HepG2 (cell line): ENCODE measurements around the gene CDKN3. TPM values are rescaled to one million over a fixed set of nuclear protein-coding genes. Genes with fewer than 3 reads are reported as not detected.
A peak's percentile ranks its signal among the peaks of the same experiment; 100 is the strongest.

Source experiments
- FOXA3 ChIP-seq: IDR thresholded peaks from 2 replicates; pipeline ENCODE4 v1.6.1; 2016; ENCODE audit warnings: missing genetic modification reagents, missing compliant biosample characterization
- KDM5A ChIP-seq: fragments of 200-600 bp; sonication (generic); IDR thresholded peaks from 2 replicates; pipeline ENCODE4 v1.7.0; 2018; ENCODE audit warnings: antibody characterized with exemption, mild to moderate bottlenecking, low read length, borderline replicate concordance
- MAFF ChIP-seq: IDR thresholded peaks from 2 replicates; pipeline ENCODE4 v1.6.1; 2011; ENCODE audit warnings: low read depth, low read length, improper control_type of control experiment
- MXD4 ChIP-seq: IDR thresholded peaks from 2 replicates; pipeline ENCODE4 v1.6.1; 2016; ENCODE audit warnings: mild to moderate bottlenecking, missing biosample characterization, missing genetic modification reagents
- MXI1 ChIP-seq: IDR thresholded peaks from 3 replicates; pipeline ENCODE4 v1.6.1; 2012; ENCODE audit warnings: low read depth, low read length, inconsistent platforms, borderline replicate concordance
- NFATC3 ChIP-seq: sonication (generic); formaldehyde crosslinking; IDR thresholded peaks from 2 replicates; pipeline ENCODE4 v1.5.1; 2020; ENCODE audit warnings: mild to moderate bottlenecking, missing genetic modification reagents
- TSC22D2 ChIP-seq: sonication (generic); formaldehyde crosslinking; IDR thresholded peaks from 2 replicates; pipeline ENCODE4 v1.5.1; 2020; ENCODE audit warnings: missing genetic modification reagents, mild to moderate bottlenecking, borderline replicate concordance
- ZKSCAN5 ChIP-seq: sonication (generic); formaldehyde crosslinking; IDR thresholded peaks from 2 replicates; pipeline ENCODE4 v1.5.1; 2020; ENCODE audit warnings: mild to moderate bottlenecking, missing genetic modification reagents
- ZNF143 ChIP-seq: sonication (generic); formaldehyde crosslinking; IDR thresholded peaks from 2 replicates; pipeline ENCODE4 v1.4.0; 2020; ENCODE audit warnings: missing genetic modification reagents
- ZNF224 ChIP-seq: sonication (generic); formaldehyde crosslinking; IDR thresholded peaks from 2 replicates; pipeline ENCODE4 v1.5.0; 2020; ENCODE audit warnings: mild to moderate bottlenecking, missing genetic modification reagents
- ZNF317 ChIP-seq: sonication (generic); formaldehyde crosslinking; IDR thresholded peaks from 2 replicates; pipeline ENCODE4 v1.5.0; 2020; ENCODE audit warnings: mild to moderate bottlenecking, missing genetic modification reagents
- ZSCAN29 ChIP-seq: sonication (generic); formaldehyde crosslinking; conservative IDR thresholded peaks from 2 replicates; pipeline ENCODE4 v1.4.0; 2020; ENCODE audit warnings: mild to moderate bottlenecking, missing genetic modification reagents
- polyA plus RNA-seq, 8 experiments: library from polyadenylated mRNA; depleted of rRNA in 3 of 8; stranded (reverse) in 7 of 8; unstranded in 1 of 8; fragments of >200 nt; fragmentation: Illumina TruSeq in 4 of 8; extraction: Trizol in 4 of 8; gene quantifications; 2 replicates each; pipeline versions ENCODE4 v1.2.1 to v1.2.3, GENCODE V29; 2011 to 2016; ENCODE audit warnings: low read depth in 4 of 8, missing spikeins in 1 of 8, mixed read lengths in 1 of 8; ENCODE audit not compliant: insufficient read depth in 1 of 8
- total RNA-seq, 5 experiments: library from RNA; depleted of rRNA; stranded (reverse); fragments of >200 nt; fragmentation: Illumina TruSeq; extraction: Trizol; gene quantifications; 2 replicates each; pipeline ENCODE4 v1.2.3, GENCODE V29; 2016; ENCODE audit warnings: low read depth in 1 of 5
- TF ChIP-seq, protein P1 (sequence below): sonication (generic); formaldehyde crosslinking; IDR thresholded peaks from 2 replicates; pipeline ENCODE4 v1.4.0; 2020; ENCODE audit warnings: missing genetic modification reagents, mild to moderate bottlenecking, borderline replicate concordance
- TF ChIP-seq, protein P2 (sequence below): sonication (generic); formaldehyde crosslinking; IDR thresholded peaks from 2 replicates; pipeline ENCODE4 v1.4.0; 2020; ENCODE audit warnings: mild to moderate bottlenecking, missing genetic modification reagents
- TF ChIP-seq, protein P3 (sequence below): sonication (generic); formaldehyde crosslinking; IDR thresholded peaks from 2 replicates; pipeline ENCODE4 v1.5.0; 2020; ENCODE audit warnings: mild to moderate bottlenecking, missing genetic modification reagents
- TF ChIP-seq, protein P4 (sequence below): sonication (generic); formaldehyde crosslinking; IDR thresholded peaks from 2 replicates; pipeline ENCODE4 v1.5.0; 2020; ENCODE audit warnings: missing genetic modification reagents, mild to moderate bottlenecking, borderline replicate concordance
- TF ChIP-seq, protein P5 (sequence below): sonication (generic); formaldehyde crosslinking; IDR thresholded peaks from 2 replicates; pipeline ENCODE4 v1.4.0; 2020; ENCODE audit warnings: low read depth, missing genetic modification reagents

CDKN3 gene
- total and polyA plus RNA-seq, 2 of the 13 experiments (the other 11 are each of a cell fraction or from before 2014, with no cell fraction given) = 63.0 to 88.9 TPM

DNA sequence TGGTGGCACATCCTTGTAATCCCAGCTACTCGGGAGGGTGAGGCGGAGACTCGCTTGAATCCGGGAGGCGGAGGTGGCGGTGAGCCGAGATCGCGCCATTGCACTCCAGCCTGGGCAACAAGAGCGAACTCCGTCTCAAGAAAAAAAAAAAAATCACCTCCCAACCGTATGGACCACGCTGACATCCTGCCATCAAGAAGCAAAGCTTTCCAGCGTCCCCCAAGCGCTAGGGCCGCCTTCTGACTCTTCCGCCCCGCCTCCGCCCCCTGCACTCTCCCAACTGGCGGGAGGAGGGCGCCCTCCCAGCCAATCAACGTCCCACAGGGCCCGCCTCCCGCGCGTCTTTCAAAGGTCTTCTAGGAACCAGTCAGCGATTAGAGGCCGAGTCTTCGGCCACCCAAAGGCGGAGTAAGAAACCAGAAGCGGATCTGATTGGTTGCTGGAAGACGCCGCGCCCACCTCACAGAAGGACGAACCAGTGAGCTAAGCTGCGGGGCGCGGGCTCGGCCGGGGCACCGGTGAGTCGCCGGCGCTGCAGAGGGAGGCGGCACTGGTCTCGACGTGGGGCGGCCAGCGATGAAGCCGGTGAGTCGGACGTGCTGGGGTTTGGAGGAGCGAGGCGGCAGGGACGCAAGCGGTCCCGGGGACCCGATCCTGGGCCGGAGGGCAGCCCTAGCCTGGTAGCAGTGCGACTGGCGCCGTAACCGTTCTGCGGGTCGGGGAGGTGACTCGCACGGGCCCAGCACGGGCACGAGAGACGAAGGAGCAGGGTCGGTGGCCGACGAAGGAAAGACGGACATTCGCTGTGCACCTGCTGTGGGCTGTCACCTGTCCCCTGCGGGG, at the start of gene CDKN3 (continued):
- TF ChIP-seq, protein P1, sequence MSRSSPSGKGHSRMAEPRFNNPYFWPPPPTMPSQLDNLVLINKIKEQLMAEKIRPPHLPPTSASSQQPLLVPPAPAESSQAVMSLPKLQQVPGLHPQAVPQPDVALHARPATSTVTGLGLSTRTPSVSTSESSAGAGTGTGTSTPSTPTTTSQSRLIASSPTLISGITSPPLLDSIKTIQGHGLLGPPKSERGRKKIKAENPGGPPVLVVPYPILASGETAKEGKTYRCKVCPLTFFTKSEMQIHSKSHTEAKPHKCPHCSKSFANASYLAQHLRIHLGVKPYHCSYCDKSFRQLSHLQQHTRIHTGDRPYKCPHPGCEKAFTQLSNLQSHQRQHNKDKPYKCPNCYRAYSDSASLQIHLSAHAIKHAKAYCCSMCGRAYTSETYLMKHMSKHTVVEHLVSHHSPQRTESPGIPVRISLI (CRISPR knock-in tag) = peak; percentile 66
- TF ChIP-seq ZNF224 (CRISPR knock-in tag) (peak; percentile 76; the same call in 1 of the 2 replicates), KDM5A (no peak), TSC22D2 (CRISPR knock-in tag) (no peak), ZSCAN29 (no peak), MXI1 (peak; percentile 84; the same call in 2 of the 3 replicates), NFATC3 (no peak), FOXA3 (CRISPR knock-in tag) (peak; percentile 47), MXD4 (CRISPR knock-in tag) (peak; percentile 75), MAFF (no peak), ZNF317 (CRISPR knock-in tag) (peak; percentile 90), ZKSCAN5 (CRISPR knock-in tag) (no peak), ZNF143 (CRISPR knock-in tag) (no peak)
- TF ChIP-seq, protein P2, sequence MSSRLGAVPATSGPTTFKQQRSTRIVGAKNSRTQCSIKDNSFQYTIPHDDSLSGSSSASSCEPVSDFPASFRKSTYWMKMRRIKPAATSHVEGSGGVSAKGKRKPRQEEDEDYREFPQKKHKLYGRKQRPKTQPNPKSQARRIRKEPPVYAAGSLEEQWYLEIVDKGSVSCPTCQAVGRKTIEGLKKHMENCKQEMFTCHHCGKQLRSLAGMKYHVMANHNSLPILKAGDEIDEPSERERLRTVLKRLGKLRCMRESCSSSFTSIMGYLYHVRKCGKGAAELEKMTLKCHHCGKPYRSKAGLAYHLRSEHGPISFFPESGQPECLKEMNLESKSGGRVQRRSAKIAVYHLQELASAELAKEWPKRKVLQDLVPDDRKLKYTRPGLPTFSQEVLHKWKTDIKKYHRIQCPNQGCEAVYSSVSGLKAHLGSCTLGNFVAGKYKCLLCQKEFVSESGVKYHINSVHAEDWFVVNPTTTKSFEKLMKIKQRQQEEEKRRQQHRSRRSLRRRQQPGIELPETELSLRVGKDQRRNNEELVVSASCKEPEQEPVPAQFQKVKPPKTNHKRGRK (CRISPR knock-in tag) = no peak
- TF ChIP-seq, protein P3, sequence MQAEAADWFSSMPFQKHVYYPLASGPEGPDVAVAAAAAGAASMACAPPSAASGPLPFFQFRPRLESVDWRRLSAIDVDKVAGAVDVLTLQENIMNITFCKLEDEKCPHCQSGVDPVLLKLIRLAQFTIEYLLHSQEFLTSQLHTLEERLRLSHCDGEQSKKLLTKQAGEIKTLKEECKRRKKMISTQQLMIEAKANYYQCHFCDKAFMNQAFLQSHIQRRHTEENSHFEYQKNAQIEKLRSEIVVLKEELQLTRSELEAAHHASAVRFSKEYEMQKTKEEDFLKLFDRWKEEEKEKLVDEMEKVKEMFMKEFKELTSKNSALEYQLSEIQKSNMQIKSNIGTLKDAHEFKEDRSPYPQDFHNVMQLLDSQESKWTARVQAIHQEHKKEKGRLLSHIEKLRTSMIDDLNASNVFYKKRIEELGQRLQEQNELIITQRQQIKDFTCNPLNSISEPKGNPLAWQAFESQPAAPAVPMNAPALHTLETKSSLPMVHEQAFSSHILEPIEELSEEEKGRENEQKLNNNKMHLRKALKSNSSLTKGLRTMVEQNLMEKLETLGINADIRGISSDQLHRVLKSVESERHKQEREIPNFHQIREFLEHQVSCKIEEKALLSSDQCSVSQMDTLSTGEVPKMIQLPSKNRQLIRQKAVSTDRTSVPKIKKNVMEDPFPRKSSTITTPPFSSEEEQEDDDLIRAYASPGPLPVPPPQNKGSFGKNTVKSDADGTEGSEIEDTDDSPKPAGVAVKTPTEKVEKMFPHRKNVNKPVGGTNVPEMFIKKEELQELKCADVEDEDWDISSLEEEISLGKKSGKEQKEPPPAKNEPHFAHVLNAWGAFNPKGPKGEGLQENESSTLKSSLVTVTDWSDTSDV = 0 out of 2 replicates have a peak, but pooled peaks have one; percentile 9
- TF ChIP-seq, protein P4, sequence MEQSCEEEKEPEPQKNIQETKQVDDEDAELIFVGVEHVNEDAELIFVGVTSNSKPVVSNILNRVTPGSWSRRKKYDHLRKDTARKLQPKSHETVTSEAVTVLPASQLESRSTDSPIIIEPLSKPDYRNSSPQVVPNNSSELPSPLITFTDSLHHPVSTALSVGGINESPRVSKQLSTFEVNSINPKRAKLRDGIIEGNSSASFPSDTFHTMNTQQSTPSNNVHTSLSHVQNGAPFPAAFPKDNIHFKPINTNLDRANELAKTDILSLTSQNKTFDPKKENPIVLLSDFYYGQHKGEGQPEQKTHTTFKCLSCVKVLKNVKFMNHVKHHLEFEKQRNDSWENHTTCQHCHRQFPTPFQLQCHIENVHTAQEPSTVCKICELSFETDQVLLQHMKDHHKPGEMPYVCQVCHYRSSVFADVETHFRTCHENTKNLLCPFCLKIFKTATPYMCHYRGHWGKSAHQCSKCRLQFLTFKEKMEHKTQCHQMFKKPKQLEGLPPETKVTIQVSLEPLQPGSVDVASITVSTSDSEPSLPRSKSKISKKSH (CRISPR knock-in tag) = peak; percentile 48; the same call in 1 of the 2 replicates
- TF ChIP-seq, protein P5, sequence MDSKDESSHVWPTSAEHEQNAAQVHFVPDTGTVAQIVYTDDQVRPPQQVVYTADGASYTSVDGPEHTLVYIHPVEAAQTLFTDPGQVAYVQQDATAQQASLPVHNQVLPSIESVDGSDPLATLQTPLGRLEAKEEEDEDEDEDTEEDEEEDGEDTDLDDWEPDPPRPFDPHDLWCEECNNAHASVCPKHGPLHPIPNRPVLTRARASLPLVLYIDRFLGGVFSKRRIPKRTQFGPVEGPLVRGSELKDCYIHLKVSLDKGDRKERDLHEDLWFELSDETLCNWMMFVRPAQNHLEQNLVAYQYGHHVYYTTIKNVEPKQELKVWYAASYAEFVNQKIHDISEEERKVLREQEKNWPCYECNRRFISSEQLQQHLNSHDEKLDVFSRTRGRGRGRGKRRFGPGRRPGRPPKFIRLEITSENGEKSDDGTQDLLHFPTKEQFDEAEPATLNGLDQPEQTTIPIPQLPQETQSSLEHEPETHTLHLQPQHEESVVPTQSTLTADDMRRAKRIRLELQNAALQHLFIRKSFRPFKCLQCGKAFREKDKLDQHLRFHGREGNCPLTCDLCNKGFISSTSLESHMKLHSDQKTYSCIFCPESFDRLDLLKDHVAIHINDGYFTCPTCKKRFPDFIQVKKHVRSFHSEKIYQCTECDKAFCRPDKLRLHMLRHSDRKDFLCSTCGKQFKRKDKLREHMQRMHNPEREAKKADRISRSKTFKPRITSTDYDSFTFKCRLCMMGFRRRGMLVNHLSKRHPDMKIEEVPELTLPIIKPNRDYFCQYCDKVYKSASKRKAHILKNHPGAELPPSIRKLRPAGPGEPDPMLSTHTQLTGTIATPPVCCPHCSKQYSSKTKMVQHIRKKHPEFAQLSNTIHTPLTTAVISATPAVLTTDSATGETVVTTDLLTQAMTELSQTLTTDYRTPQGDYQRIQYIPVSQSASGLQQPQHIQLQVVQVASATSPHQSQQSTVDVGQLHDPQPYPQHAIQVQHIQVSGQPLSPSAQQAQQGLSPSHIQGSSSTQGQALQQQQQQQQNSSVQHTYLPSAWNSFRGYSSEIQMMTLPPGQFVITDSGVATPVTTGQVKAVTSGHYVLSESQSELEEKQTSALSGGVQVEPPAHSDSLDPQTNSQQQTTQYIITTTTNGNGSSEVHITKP = 0 out of 2 replicates have a peak, but pooled peaks have one; percentile 32
